DND-41 (cell line): ENCODE results near the gene PRTN3.

Experiments
- ATAC-seq: fragments of 200-7000 bp; cut with Tn5 transposase; 3 replicates; pipeline ENCODE4 v1.9.1; 2021; ENCODE audit warnings: low read depth; ENCODE audit not compliant: insufficient read depth
- DNase-seq: peaks from one replicate; pipeline ENCODE4 v3.0.0-alpha.2; 2020
- H2AFZ ChIP-seq: 2 replicates; pipeline ENCODE4 v1.6.0; 2012; ENCODE audit warnings: low read depth, low read length
- H3K27ac ChIP-seq: 2 replicates; pipeline ENCODE4 v1.5.1; 2012; ENCODE audit warnings: low read length, inconsistent platforms
- H3K27me3 ChIP-seq: fragments of 200-600 bp; sonication (generic); 2 replicates; pipeline ENCODE4 v1.6.0; 2012; ENCODE audit warnings: low read length, mild to moderate bottlenecking, inconsistent platforms; ENCODE audit not compliant: insufficient read depth, poor library complexity
- H3K36me3 ChIP-seq: 2 replicates; pipeline ENCODE4 v1.5.1; 2012; ENCODE audit warnings: low read length, inconsistent platforms; ENCODE audit not compliant: insufficient read depth
- H3K4me1 ChIP-seq: 2 replicates; pipeline ENCODE4 v1.5.1; 2012; ENCODE audit warnings: mild to moderate bottlenecking, low read length; ENCODE audit not compliant: insufficient read depth
- H3K4me2 ChIP-seq: 2 replicates; pipeline ENCODE4 v1.6.0; 2012; ENCODE audit warnings: mild to moderate bottlenecking, moderate library complexity, low read length, inconsistent platforms; ENCODE audit not compliant: insufficient read depth
- H3K4me3 ChIP-seq, 2 experiments: fragments of 200-600 bp in 1 of 2; shearing (Covaris generic) in 1 of 2; 2 replicates each; pipeline ENCODE4 v1.5.1; 2012 to 2016; ENCODE audit warnings: inconsistent platforms in 2 of 2, low read length in 2 of 2, mild to moderate bottlenecking in 2 of 2, low read depth in 1 of 2, moderate library complexity in 1 of 2
- H3K79me2 ChIP-seq: 2 replicates; pipeline ENCODE4 v1.6.0; 2012; ENCODE audit warnings: low read length, inconsistent platforms; ENCODE audit not compliant: insufficient read depth
- H3K9ac ChIP-seq: 2 replicates; pipeline ENCODE4 v1.6.0; 2012; ENCODE audit warnings: low read depth, mild to moderate bottlenecking, inconsistent platforms, low read length, moderate library complexity
- H3K9me3 ChIP-seq: 2 replicates; pipeline ENCODE4 v1.5.1; 2012; ENCODE audit warnings: low read length, moderate library complexity, mild to moderate bottlenecking, inconsistent platforms; ENCODE audit not compliant: insufficient read depth, severe bottlenecking
- H4K20me1 ChIP-seq: 2 replicates; pipeline ENCODE4 v1.6.0; 2012; ENCODE audit warnings: low read length; ENCODE audit not compliant: insufficient read depth
- CTCF ChIP-seq: IDR thresholded peaks from 2 replicates; pipeline ENCODE4 v1.5.1; 2012; ENCODE audit warnings: borderline replicate concordance, low read length, moderate library complexity, mild to moderate bottlenecking; ENCODE audit not compliant: poor library complexity, severe bottlenecking; ENCODE audit errors: extremely low read depth
- EZH2 ChIP-seq: IDR thresholded peaks from 3 replicates; pipeline ENCODE4 v1.6.1; 2012; ENCODE audit warnings: borderline replicate concordance, low read depth, mild to moderate bottlenecking, moderate library complexity, low read length, inconsistent platforms; ENCODE audit not compliant: severe bottlenecking

PRTN3 gene

DNA sequence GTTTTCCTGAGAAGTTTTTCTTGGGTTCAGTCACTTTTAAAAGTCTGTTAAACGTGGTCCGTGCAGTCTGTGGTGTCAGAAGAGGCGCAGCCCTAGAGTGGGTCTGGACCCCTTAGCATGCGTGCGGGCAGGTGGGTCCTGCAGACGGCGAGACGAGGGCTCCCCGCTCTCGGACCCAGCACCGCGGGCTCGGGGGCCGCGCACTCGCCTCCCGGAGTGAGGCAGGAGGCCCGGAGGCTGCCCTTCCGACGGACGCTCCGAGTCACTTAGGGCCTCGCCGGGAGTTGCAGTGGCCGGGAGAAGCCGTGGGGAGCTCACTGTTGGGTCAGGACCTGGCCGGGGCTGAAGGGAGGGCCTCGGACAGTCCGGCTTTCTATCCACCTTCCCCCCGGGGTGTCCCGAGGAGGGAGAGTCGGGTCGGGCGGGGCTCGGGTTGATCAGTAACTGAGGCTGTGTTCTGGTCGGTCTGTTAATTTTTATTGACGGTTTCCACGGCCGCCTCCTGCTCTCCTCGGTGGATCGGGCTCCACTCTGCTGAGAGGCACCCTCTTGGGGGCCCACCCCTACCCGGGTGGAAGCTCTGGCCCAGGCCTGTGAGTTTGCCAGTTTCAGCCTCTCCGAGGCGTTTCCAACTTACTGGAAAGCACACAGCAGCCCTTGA lies 42.3 kb upstream of the PRTN3 start:
- Histone ChIP-seq H3K9me3 (no peaks in the 10 kb centered on the region), H3K36me3 (peaks cover 56% of the 10 kb centered on the region), H3K27me3 (no peaks in the 10 kb centered on the region), H3K79me2 (peaks cover 74% of the 10 kb centered on the region), H4K20me1 (peaks cover 56% of the 10 kb centered on the region), H2AFZ (no peak overlapping the region), H3K4me3 (peak overlapping the region; percentile 97 to 99), H3K27ac (peak overlapping the region; percentile 83), H3K4me2 (peak overlapping the region; percentile 76), H3K4me1 (peaks cover 50% of the 10 kb centered on the region), H3K9ac (peak overlapping the region; percentile 98)
- peak; percentile 18 for DNase-seq
- TF ChIP-seq EZH2 (no peak), CTCF (no peak)
- no peak for ATAC-seq

DNA sequence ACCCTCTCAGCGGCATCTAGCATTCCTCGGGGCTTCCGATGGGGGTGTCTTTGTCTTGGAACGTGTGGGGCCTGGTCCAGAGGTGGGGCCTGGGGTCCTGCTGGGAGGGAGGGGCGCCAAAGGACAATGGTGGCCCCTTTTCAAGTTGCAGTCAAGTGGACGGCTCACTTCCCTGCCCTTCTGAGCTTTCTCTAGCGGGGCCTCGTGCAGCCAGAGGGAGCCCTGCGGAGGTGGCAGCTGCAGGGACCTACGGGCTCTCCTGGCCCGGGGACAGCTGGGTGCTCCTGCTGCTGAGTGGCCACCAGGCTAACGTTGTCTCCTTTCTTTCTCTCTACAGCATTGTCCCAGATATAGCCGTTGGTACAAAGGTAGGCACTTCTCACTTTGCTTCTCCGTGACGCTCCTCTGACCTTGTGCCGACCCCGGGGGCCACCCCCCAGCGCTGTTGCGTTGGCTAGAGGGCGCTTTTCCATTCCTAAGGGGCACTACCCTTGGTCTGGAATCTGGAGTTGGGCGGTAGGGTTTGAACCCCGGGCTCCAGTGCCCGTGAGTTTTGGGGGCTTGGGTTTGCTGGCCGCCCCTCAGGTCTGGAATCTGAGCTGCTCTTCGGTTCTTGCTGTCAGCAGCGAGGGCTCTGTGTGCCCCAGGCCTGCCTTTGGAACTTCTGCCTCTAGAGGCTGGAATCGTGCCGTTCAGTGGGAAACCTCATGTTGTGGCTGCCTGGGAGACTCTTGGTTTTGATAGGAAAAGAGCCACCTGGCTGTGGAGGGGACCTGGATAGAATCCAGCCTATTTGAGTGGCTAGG lies 41.5 kb upstream of the PRTN3 start:
- Histone ChIP-seq H3K9me3 (no peaks in the 10 kb centered on the region), H2AFZ (no peak overlapping the region), H3K4me1 (peaks cover 50% of the 10 kb centered on the region), H3K27ac (peak overlapping the region; percentile 83), H3K27me3 (no peaks in the 10 kb centered on the region), H3K79me2 (peaks cover 81% of the 10 kb centered on the region), H3K4me2 (peak overlapping the region; percentile 76), H4K20me1 (peaks cover 64% of the 10 kb centered on the region), H3K4me3 (peak overlapping the region; percentile 97 to 99; a peak in 3 of 4 replicates), H3K36me3 (peaks cover 64% of the 10 kb centered on the region), H3K9ac (peak overlapping the region; percentile 98)
- DNase-seq (peak; percentile 22), ATAC-seq (no peak)
- TF ChIP-seq EZH2 (no peak), CTCF (peak; percentile 2)

DNA sequence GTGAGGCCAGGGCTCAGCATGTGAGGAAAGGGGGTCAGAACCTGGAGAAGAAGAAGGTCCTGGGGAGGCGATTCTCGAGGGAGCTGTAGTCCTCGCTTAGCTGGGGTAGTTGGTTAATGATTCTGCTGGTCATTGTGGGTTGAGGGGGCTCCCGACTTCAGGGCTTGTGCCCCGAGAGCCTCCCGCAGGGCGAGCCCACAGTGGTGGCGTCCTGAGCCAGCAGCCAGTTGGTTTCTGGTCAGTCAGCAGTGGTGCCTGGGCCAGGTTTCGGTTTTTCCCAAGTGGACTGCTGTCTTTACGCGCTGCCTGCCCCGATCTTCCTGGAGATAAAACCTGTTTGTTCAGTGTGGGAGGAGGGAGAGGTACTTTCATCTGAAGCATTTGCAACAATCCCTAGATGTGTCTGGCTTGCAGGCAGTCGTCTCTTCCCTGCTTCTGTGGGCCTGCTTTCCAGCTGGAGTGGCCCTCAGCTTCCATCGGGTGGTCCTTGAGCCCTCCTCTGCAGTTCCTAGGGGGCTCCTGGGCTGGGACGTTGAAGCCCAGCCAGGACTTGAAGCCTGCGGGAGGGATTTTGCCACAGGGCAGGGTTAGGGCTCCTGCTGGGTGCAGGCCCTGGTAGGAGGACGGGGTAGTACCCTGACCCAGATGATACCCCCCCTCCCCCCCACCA lies 40.3 kb upstream of the PRTN3 start:
- ATAC-seq (no peak), DNase-seq (no peak)
- Histone ChIP-seq H3K4me1 (peaks cover 50% of the 10 kb centered on the region), H2AFZ (no peak overlapping the region), H3K27ac (peak overlapping the region; percentile 39; the same call in 1 of the 2 replicates), H3K4me3 (peak overlapping the region in 1 of 2 experiments; percentile 97; a peak in 2 of 4 replicates), H3K36me3 (peaks cover 76% of the 10 kb centered on the region), H3K4me2 (peak overlapping the region; percentile 76), H3K27me3 (no peaks in the 10 kb centered on the region), H3K9me3 (no peaks in the 10 kb centered on the region), H3K79me2 (peaks cover 93% of the 10 kb centered on the region), H3K9ac (peak overlapping the region; percentile 98), H4K20me1 (peaks cover 76% of the 10 kb centered on the region)
- TF ChIP-seq CTCF: no peak
- TF ChIP-seq EZH2: no peak
